ENCODE data around the gene SGSM1.
"Not testable (repeated sequence)": the region's sequence is repeated elsewhere in the genome, so short reads cannot be mapped to it uniquely, and the experiment has no call there.

SGSM1 gene

DNA sequence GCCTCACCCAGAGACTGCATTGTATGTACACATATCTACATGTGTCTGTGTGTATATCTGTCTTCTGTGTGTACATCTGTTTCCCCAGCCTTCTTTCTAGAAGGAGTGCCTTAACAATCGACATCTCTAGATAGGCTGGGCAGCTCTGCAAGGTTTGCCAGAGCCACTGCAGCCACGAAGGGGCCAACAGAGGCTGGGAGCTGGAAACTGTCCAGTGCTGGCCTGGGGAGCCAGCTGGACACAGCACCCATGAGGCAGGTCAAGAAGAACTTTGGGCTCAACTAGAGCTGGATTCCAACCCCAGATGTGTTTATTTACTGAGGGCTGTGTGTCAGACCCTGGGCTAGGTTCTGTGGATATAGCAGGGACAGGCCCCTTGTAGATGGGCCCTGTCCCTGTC, 3.3 kb downstream of the SGSM1 start:
- no peak for DNase-seq (ENCODE audit: low read depth)

DNA sequence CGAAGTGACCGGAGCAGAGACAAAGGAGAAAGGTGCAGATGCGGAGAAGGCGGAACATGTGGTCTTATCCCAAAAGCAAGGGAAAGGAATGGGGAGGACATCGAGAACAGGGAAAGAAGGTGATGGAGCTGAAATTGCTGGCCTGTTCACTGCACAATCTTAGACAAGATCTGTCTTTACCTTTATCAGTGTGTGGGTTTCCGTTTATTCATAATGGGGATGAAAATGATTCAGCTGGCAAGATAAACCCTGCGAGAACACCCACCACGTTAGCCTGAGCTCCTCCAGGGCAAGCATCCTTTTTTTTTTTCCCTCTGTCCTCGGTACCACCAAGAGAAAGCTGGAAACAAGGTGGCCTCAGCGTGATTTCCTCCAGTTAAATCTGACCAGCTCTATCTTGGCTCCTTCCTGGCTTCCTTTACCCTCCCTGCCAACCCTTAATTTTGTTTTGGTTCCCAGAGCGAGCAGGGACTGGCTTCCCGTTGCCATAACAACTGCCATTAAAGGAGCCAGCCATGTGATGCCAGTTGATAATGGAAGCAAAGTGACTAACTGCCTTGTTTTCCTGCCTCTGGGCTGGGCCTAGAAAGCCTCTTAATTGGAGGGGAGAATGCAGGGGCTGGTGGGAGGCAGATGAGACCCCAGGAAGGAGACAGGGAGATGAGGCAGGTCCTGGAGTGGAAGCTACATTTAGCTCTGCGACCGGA, 4.2 kb downstream of the SGSM1 start:
- DNase-seq (ENCODE audit: low read depth): no peak

DNA sequence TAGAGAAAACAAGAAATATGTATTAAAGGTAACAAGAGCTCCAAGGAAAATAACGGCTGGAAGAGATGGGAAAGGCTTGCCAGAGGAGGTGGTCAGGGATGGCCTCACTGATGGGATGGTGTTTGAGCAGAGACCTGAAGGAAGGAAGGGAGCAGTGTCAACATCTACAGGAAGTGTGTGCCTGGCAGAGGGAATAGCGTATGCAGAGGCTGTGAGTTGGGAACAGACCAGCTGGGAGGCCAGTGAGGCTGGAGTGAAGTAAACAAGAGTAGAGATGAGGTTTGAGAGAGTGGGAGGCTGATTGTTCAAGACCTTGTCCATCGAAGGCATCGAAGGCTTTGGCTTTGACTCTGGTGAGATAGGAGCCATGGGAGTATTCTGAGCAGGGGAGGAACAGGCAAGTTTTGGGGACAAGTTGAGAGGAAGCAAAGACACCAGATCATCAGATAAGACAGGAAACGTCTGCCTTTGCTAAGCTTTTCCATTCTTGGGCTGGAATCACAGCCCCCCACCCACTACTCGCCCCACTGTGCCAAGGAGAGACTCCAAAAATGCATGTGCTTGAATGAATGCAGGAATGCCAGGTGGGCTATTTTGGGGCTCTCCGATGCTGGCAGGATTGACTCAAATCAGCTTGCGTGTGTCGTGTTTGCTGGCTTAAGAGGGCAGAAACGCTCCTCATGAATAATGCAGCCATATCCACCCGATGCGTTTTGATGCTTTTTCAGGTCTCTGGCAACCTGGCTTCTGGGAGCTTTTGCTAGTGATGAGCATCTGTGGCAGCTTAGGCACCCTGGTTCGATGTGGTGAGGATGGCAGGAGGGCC, 7.2 kb downstream of the SGSM1 start:
- DNase-seq (ENCODE audit: low read depth): no peak

- DNase-seq (ENCODE audit: low read depth): no peak
Measured at GRCh38 chr22:24813861-24814770, 8.1 kb downstream of the SGSM1 start.

DNA sequence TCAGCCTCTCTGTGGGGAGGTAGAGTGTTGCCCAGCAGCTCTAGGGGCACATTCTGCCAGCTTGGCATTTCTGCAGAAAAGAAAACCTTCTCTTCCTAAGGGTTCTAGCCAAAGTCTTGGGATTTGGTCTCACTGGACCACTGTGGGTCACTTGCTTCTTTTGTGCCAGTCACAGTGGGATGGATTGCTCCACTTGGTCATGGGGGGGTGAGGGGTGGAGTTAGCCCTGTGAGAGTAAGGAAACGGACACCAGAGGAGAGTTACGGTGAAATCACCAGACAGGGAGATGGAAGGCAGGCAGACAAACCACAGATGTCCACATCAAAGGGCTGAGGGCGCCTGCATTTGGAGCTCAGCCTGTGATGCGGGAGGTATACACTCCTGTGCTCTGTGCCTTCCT, 10.8 kb downstream of the SGSM1 start:
- DNase-seq (ENCODE audit: low read depth): no peak

DNA sequence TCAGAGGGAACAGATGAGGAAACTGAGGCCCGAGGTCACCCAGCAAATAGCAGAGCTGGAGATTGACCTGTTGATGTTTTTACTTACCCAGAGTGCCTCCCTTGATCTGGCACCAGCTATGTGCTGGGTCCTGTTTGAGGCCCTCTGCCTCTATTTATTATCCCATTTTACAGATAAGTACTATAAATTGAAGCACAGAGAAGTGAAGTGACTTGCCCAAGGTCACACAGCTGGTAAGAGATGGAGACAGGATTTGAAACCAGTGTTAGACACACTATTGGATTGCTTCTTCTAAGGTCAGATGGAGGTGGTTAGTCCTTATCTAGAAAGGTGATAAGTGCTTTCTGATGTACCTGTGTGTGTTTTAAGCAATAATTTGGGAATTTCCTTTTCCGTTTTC, 13.5 kb downstream of the SGSM1 start:
- no peak for DNase-seq (ENCODE audit: low read depth)

GRCh38 chr22:24819911-24820461, 14.0 kb downstream of the SGSM1 start:
- no peak for DNase-seq (ENCODE audit: low read depth)

- DNase-seq (ENCODE audit: low read depth): no peak
Measured at GRCh38 chr22:24822471-24822870, 16.5 kb downstream of the SGSM1 start.

- DNase-seq (ENCODE audit: low read depth): no peak
Measured at GRCh38 chr22:24823787-24824186, 17.8 kb downstream of the SGSM1 start.

DNA sequence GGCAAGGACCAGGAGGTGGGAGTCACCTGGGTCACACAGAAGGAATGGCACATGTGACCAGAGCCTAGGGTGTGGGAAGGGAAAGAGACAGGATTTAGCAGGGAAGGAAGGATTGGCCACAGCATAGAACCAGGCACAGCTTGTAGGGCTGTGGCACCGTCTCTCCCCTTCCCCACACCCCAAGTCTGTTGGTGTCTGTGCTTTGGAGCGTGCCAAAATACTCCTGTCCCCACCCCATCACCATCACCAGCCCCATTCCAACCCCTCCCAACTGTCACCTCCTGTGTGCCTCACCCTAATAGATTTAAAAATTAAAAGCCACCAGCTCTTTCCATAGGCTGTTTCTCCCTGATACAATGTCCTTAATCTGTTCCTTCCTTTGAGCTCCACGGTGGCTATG, 18.2 kb downstream of the SGSM1 start:
- DNase-seq (ENCODE audit: low read depth): no peak

DNA sequence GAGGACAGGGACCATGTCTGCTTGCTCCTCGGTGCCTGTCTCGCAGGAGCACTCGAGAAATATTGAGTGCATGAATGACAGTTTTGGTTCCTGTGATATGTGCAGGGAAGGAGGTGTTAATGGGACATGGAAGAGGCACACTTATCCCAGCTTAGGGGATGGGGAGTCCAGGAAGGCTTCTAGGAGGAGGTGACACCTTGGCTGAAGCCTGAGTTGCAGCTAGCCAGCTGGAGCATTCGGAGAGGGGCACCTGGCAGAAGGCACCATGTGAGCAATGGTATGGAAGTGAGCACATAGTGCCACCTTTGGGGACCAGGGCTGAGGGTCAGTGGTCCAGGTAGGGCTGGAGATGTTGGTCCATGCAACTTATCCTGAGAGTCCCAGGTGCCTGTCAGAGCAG, 18.9 kb downstream of the SGSM1 start:
- no peak for DNase-seq (ENCODE audit: low read depth)

DNA sequence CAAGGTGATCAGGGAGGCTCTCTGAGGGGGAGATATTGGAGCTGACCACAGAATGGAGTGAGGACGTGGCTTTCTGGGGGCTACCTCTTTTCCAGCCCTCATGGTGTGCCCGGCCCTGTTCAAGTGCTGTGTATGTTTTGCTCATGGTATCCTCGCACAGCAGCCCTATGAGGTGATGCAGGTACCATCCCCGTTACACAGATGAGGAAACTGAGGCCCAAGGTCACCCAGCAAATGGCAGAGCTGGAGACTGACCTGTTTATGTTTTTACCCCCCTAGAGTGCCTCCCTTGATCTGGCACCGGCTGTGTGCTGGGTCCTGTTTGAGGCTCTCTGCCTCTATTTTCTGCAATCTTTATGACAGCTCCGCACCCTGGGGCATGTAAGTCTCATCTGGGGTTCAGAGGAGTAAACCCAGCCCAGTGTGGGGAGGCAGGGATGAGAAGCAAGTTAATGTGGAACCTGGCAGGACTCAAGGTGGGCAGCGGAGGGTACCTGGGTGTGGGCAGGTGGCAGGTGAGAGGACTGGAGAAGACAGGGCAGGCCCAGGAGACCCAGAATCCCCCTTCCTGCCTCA, 20.8 kb downstream of the SGSM1 start:
- DNase-seq (ENCODE audit: low read depth): no peak

- no peak for DNase-seq (ENCODE audit: low read depth)
Measured at GRCh38 chr22:24827296-24827695, 21.3 kb downstream of the SGSM1 start.

DNA sequence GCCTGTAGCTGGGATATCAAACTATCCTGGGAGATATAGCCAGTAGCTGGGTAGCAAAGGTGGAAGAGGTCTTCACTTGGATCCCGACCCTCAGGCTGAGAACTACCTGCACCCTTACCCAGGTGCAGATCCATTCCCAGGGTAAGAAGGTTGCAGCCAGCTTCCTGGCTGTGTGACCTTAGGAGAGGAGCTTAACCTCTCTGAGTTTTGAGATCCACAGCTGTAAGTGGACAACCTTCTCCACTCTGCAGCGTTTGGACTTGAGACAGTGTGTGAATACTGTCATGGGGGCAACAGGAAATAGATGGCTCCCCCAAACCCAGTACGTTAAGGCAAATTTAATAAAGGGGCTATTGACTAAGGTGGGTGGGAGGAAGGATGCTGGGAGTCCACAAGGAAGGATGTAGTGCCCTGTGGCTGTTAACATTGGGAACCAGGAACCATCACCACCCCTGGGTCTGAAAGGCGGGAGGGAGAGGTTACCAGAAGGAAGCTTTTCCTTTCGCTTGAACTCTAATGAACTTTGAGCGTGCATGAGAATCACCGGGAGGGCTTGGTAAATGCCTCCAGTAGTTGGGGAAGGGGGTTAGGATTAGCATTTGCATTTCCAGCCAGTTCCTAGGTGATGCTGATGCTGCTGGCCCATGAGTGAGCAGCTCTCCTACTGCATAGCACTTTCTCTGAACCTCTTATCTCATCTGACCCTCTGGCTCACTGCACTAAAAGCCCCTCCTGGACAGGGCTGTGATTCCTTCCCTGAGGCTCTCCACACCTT, 24.4 kb downstream of the SGSM1 start:
- no peak for DNase-seq (ENCODE audit: low read depth)

DNA sequence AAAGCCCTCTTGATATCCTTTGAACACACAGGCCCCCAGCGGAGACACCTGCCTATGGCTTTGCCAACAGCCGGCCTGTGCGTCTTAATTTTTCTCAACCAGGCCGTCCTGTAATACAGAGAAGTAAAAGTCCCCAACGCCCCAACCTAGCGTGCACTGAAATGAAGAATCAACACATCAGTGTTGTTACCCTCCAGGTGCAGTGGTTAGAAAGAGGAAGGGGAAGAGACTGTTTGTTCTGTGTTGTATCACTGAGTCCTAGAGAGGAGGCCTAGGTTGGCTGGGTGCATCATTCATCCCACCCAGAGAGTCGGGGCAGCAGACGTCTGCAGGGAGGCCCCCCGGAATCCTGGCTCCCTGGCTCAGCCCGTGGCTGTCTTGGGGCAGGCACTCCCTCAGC, 25.7 kb downstream of the SGSM1 start:
- DNase-seq (ENCODE audit: low read depth): no peak

GRCh38 chr22:24833881-24834495, 28.0 kb downstream of the SGSM1 start:
- no peak for DNase-seq (ENCODE audit: low read depth)

DNA sequence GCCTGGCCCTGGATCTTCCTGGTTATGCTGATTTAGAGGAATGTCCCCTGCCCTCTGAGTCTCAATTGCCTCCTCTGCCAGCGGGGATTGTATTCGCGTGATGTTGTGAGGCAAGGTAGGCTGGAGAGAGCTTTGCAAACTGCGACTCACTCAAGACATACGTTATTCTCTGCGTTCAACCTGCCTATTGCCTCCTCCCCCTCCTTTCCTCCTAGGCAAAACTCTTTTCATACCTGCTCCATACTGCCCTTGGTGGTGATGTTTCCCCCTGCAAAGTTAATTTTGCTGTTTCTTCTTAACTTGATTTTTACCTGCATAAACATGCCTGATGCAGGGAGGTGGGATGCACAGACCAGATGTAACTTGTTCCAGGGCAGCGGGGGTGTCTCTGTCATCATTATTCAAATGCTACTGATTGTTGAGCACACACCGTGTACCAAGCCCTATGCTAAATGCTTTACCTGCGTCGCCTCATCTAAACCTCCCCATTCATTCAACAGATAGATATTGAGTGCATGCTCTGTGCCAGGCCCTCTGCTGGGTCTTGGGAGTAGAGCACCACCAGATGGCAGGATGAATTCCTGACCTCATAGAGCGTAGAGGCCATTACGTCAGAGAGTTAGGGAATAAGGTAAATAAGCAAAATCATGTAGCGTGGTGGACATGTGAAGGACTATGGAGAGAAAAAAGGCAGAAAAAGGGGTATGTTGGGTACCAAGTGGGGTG, 29.0 kb downstream of the SGSM1 start:
- peak; percentile 20 for DNase-seq (ENCODE audit: low read depth)

GRCh38 chr22:24836282-24836681, 30.3 kb downstream of the SGSM1 start:
- no peak for DNase-seq (ENCODE audit: low read depth)

- not testable (repeated sequence) for DNase-seq (ENCODE audit: low read depth)
Measured at GRCh38 chr22:24837517-24837916, 31.5 kb downstream of the SGSM1 start.

DNA sequence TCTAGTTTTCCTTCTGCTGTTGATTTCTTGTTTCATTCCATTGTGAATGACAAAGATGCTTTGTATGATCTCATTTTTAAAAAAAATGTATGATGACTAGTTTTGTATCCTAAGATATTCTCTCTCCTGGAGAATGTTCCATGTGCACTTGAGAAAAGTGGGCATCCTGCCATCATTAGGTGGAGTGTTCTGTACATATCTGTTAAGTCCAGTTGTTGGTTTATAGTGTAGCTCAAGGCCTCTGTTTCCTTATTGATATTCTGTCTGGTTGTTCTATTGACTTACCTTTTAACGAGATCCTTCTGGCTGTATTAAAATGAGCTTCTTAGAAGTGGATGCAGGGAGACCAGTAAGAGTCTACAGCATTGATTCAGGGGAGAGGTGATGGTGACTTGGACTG, 35.2 kb downstream of the SGSM1 start:
- no peak for DNase-seq (ENCODE audit: low read depth)

Data from ELR (cell line).